GM19397 (cell line): ENCODE measurements around the gene COMT.

ENCODE experiments used
- ATAC-seq: cut with Tn5 transposase; IDR thresholded peaks from one replicate; pipeline ENCODE4 v1.9.1; 2021; ENCODE audit warnings: mild to moderate bottlenecking, moderate library complexity; ENCODE audit not compliant: unreplicated experiment

COMT gene

GRCh38 chr22:19955241-19956128, 13.9 kb downstream of the COMT start:
- no peak for ATAC-seq

GRCh38 chr22:19957445-19957844, 15.9 kb downstream of the COMT start:
- ATAC-seq: no peak

GRCh38 chr22:19958083-19959042, 16.8 kb downstream of the COMT start:
- ATAC-seq: no peak

GRCh38 chr22:19959043-19959586, 17.5 kb downstream of the COMT start:
- ATAC-seq: no peak

- no peak for ATAC-seq
Observed at GRCh38 chr22:19959587-19960490, 18.3 kb downstream of the COMT start.

- ATAC-seq: no peak
Observed at GRCh38 chr22:19960491-19961200, 19.1 kb downstream of the COMT start.

GRCh38 chr22:19961201-19961580, 19.6 kb downstream of the COMT start:
- no peak for ATAC-seq

GRCh38 chr22:19961868-19962245, 20.3 kb downstream of the COMT start:
- no peak for ATAC-seq

GRCh38 chr22:19962246-19962908, 20.8 kb downstream of the COMT start:
- ATAC-seq: no peak

GRCh38 chr22:19962909-19963806, 21.6 kb downstream of the COMT start:
- no peak for ATAC-seq

- no peak for ATAC-seq
Observed at GRCh38 chr22:19963863-19964642, 22.5 kb downstream of the COMT start.

- ATAC-seq: no peak
Observed at GRCh38 chr22:19964701-19965386, 23.3 kb downstream of the COMT start.

GRCh38 chr22:19965771-19966709, 24.5 kb downstream of the COMT start:
- ATAC-seq: no peak

GRCh38 chr22:19966908-19967750, 25.6 kb downstream of the COMT start:
- no peak for ATAC-seq
